ENCODE data around the gene LMO2. TPM values are rescaled to one million over a fixed set of nuclear protein-coding genes. Genes with fewer than 3 reads are reported as not detected.

Gene LMO2
- total RNA-seq, 1 donor from 2014 or later = 2.5 TPM

DNA sequence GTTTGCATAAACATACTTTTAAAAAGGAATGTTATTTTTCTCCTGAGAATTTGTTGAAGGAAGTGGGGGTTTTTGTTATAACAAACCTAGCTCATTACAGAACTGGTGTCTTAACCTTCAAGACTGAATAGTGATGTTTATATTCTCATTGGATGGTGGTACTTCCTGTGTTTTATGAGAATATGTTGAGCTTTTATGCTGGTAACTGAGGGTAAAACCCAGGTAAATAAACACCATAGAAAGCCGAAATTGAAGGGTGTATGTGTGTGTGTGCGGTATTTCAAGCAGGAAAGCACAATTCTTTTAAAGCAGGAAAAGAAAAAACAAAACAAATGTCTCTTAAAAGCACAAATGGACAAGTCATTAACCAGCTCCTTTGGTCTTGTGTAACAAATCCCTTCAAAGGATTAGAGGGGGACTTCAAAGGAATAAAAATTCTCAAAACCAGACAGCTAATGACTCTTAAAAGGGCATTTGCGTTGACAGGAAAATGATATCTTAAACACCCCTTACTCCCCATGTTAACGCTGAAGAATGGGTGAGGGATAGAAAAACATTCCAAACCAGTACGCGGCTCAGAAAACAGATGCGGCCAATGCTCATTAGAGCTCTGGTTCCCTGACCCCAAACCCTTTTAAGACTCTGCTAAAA lies 23.8 kb downstream of the LMO2 start:
- TF ChIP-seq, protein P1, sequence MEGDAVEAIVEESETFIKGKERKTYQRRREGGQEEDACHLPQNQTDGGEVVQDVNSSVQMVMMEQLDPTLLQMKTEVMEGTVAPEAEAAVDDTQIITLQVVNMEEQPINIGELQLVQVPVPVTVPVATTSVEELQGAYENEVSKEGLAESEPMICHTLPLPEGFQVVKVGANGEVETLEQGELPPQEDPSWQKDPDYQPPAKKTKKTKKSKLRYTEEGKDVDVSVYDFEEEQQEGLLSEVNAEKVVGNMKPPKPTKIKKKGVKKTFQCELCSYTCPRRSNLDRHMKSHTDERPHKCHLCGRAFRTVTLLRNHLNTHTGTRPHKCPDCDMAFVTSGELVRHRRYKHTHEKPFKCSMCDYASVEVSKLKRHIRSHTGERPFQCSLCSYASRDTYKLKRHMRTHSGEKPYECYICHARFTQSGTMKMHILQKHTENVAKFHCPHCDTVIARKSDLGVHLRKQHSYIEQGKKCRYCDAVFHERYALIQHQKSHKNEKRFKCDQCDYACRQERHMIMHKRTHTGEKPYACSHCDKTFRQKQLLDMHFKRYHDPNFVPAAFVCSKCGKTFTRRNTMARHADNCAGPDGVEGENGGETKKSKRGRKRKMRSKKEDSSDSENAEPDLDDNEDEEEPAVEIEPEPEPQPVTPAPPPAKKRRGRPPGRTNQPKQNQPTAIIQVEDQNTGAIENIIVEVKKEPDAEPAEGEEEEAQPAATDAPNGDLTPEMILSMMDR (IDR thresholded peaks at IDR 0.05; ENCODE audit: insufficient read depth, low read length, poor library complexity, severe bottlenecking) = no peak
- DNase-seq (ENCODE audit: low read depth) = no peak
- Histone ChIP-seq H3K36me3 (ENCODE audit: control insufficient read depth, insufficient read depth, low read length) (no peaks in the 10 kb centered on the region), H3K27me3 (ENCODE audit: control insufficient read depth, insufficient read depth, low read length) (peaks cover 34% of the 10 kb centered on the region), H3K4me3 (ENCODE audit: low read depth, low read length) (no peak overlapping the region)

DNA sequence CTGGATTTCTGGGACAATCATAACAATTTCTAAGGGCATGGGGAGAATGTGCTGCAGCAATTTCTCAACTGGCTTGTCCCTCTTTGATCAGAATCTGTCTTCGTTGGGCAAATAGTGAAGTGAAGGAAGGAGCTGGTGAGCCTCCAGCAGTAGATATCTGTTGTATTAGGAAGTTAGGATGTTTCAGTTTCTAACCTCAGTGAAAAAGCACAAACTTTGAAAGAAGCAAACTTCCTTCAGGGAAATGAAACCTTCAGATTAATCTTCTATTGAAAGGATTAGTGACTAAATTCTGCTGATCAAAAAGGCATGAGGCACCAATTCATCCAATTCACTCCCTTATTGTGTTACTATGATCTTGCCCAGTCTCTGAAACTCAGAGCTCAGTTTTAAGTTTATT lies 24.3 kb downstream of the LMO2 start:
- peaks cover 34% of the 10 kb centered on the region for H3K27me3 ChIP-seq (ENCODE audit: control insufficient read depth, insufficient read depth, low read length)
- TF ChIP-seq, protein P1 (IDR thresholded peaks at IDR 0.05; ENCODE audit: insufficient read depth, low read length, poor library complexity, severe bottlenecking) = no peak

DNA sequence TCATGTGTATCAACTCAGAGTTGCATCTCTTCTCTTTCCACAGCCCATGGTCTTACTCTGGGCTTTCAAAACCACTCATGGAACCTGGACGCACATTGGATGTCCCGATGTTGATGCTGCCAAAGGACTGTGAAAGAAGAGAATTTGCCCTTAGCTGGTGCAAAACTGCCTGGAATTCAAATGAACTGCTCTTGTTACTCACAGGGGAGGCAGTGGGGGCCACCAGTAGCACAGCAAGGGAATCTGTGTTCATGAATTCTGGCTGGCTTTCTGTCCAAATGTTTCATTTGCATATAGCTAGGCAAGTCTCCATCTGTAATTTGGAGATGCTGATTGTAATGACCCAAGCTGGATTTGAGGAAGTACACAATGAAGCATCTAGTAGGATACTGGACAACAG lies 24.9 kb downstream of the LMO2 start:
- H3K36me3 ChIP-seq (ENCODE audit: control insufficient read depth, insufficient read depth, low read length) = no peaks in the 10 kb centered on the region
- no peak for DNase-seq (ENCODE audit: low read depth)
- H3K4me3 ChIP-seq (ENCODE audit: low read depth, low read length) = no peak overlapping the region
- H3K27me3 ChIP-seq (ENCODE audit: control insufficient read depth, insufficient read depth, low read length) = peaks cover 38% of the 10 kb centered on the region
- TF ChIP-seq, protein P1 (IDR thresholded peaks at IDR 0.05; ENCODE audit: insufficient read depth, low read length, poor library complexity, severe bottlenecking) = no peak

More for the DNA sequence above, 24.3 kb downstream of the LMO2 start:
- DNase-seq (ENCODE audit: low read depth) = no peak
- H3K36me3 ChIP-seq (ENCODE audit: control insufficient read depth, insufficient read depth, low read length) = no peaks in the 10 kb centered on the region
- no peak overlapping the region for H3K4me3 ChIP-seq (ENCODE audit: low read depth, low read length)

DNA sequence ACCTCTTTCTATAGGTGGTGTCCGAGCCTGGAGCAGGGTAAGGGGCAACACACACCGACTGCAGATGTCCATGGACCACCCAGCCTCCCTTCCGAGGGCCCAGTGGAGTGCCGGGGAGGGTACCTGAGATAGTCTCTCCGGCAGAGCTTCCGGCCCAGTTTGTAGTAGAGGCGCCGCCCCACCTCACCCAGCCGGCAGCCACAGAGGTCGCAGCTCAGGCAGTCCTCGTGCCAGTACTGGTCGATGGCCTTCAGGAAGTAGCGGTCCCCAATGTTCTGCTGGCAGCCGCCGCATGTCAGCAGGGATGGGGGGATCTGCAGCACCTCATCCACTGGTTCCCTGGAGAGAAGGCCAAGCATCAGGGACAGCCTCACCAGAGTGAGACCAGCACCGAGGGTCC lies 27.4 kb downstream of the LMO2 start:
- DNase-seq (ENCODE audit: low read depth) = no peak
- no peaks in the 10 kb centered on the region for H3K36me3 ChIP-seq (ENCODE audit: control insufficient read depth, insufficient read depth, low read length)
- H3K4me3 ChIP-seq (ENCODE audit: low read depth, low read length) = no peak overlapping the region
- TF ChIP-seq, protein P1 (IDR thresholded peaks at IDR 0.05; ENCODE audit: insufficient read depth, low read length, poor library complexity, severe bottlenecking) = no peak
- H3K27me3 ChIP-seq (ENCODE audit: control insufficient read depth, insufficient read depth, low read length) = peaks cover 33% of the 10 kb centered on the region

DNA sequence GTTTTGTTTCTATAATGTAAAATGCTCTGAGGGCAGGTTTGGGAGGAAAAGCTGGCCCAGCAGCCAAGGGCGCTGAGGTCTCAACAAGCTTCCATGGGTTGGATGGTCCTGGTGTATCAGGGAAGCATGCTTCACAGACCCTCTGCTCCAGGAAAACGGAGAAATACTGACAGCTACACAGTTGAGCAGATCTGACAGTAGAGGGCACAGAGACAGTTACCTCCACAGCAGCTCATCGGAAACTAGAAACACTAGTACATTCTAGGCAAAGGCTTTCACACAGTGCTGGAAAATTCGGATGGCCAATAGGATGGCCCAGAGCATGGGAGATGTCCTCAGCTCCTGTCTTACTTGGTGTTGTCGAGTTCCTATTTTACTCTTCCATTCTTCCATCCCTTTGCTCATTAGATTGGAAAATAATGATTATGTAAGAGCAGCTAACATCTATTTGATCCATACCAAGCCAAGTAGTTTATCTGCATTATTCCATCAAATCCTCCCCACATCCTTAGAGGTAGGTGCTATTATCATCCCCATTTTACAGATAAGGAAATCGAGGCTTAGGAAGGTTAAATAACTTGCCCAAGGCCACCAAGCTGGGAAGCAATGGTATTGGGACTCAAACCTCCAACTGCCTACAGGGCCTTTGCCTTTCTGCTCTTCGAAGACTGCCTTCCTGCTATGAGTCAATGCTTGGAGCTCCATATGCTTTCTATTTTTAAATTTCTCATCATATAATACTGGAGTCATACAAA lies 28.3 kb downstream of the LMO2 start:
- no peak overlapping the region for H3K4me3 ChIP-seq (ENCODE audit: low read depth, low read length)
- DNase-seq (ENCODE audit: low read depth) = no peak
- TF ChIP-seq, protein P1 (IDR thresholded peaks at IDR 0.05; ENCODE audit: insufficient read depth, low read length, poor library complexity, severe bottlenecking) = no peak
- H3K27me3 ChIP-seq (ENCODE audit: control insufficient read depth, insufficient read depth, low read length) = peaks cover 29% of the 10 kb centered on the region
- no peaks in the 10 kb centered on the region for H3K36me3 ChIP-seq (ENCODE audit: control insufficient read depth, insufficient read depth, low read length)

Measured in kidney epithelial cell (primary cell).